HepG2 (cell line): Measurements from ENCODE around the gene PIK3R1. TPM values are rescaled to one million over a fixed set of nuclear protein-coding genes. Genes with fewer than 3 reads are reported as not detected.

Experiments
- ATAC-seq: fragments of 200-7000 bp; cut with Tn5 transposase; 3 replicates; pipeline ENCODE4 v1.9.1; 2020; ENCODE audit warnings: mild to moderate bottlenecking, moderate library complexity
- BruUV-seq: library from RNA; stranded (reverse); fragments of 400-500 nt; replicated peaks from 2 replicates; lab custom pipeline; 2021; lab: Mats Ljungman, UMichigan
- CTCF ChIA-PET: fragments of 300-600 bp; formaldehyde crosslinking; extraction: SDS; loops from one replicate; lab custom pipeline; 2021; ENCODE audit warnings: low total read pairs, inconsistent platforms, low intra/inter-chr PET ratio; lab: Yijun Ruan, JAX
- POLR2A ChIA-PET: fragments of 350-600 bp; sonication (Branson Sonifier 250); formaldehyde crosslinking; loops from one replicate; lab custom pipeline; 2020; ENCODE audit warnings: antibody characterized with exemption, inconsistent platforms; lab: Yijun Ruan, JAX
- DNase-seq: peaks from one replicate; pipeline ENCODE4 v3.0.0-alpha.2; 2015; ENCODE audit warnings: low spot score
- FAIRE-seq: peaks from 3 replicates; lab custom pipeline; 2011; peaks lifted over from hg19 to GRCh38; lab: Jason Lieb, UNC
- H2AFZ ChIP-seq: one replicate; pipeline ENCODE4 v1.6.1; 2011; ENCODE audit warnings: low read length, inconsistent platforms
- H3K27ac ChIP-seq: fragments of 300-600 bp; 3 replicates; pipeline ENCODE4 v1.8.0; 2011; ENCODE audit warnings: mixed run types, mild to moderate bottlenecking, mixed read lengths, low read length, inconsistent platforms; ENCODE audit not compliant: insufficient read depth; ENCODE audit errors: extremely low read length
- H3K27me3 ChIP-seq, 2 experiments: fragments of 200-600 bp in 1 of 2; 2 replicates in 1 of 2; 3 replicates in 1 of 2; pipeline versions ENCODE4 v1.6.0 to v1.8.0; 2011; ENCODE audit warnings: low read length in 2 of 2, mild to moderate bottlenecking in 2 of 2, moderate library complexity in 2 of 2, inconsistent platforms in 1 of 2; ENCODE audit not compliant: insufficient read depth in 2 of 2, control insufficient read depth in 1 of 2
- H3K36me3 ChIP-seq, 2 experiments: fragments of 200-600 bp in 1 of 2; replicated peaks in 1 of 2; 2 replicates in 1 of 2; 3 replicates in 1 of 2; pipeline versions ENCODE4 v1.5.1 to v1.8.0; 2011; ENCODE audit warnings: low read length in 2 of 2, inconsistent platforms in 1 of 2; ENCODE audit not compliant: insufficient read depth in 2 of 2, control insufficient read depth in 1 of 2
- H3K4me1 ChIP-seq: 2 replicates; pipeline ENCODE4 v1.5.1; 2012; ENCODE audit warnings: low read length, inconsistent platforms; ENCODE audit not compliant: insufficient read depth
- H3K4me2 ChIP-seq: 2 replicates; pipeline ENCODE4 v1.6.0; 2011; ENCODE audit warnings: low read depth, low read length, inconsistent platforms
- H3K4me3 ChIP-seq, 3 experiments: fragments of 200-600 bp in 1 of 3; sonication (generic), shearing (Covaris generic) in 1 of 3; replicated peaks in 1 of 3; 2 replicates each; pipeline ENCODE4 v1.5.1; 2011 to 2016; ENCODE audit warnings: low read length in 3 of 3, inconsistent platforms in 2 of 3, low read depth in 2 of 3, mild to moderate bottlenecking in 2 of 3, control low read depth in 1 of 3, mixed read lengths in 1 of 3; ENCODE audit not compliant: insufficient read depth in 1 of 3
- H3K79me2 ChIP-seq: one replicate; pipeline ENCODE4 v1.6.1; 2011; ENCODE audit warnings: low read length, inconsistent platforms; ENCODE audit not compliant: insufficient read depth
- H3K9ac ChIP-seq: 2 replicates; pipeline ENCODE4 v1.6.0; 2011; ENCODE audit warnings: mild to moderate bottlenecking, low read depth, low read length, inconsistent platforms; ENCODE audit not compliant: insufficient read depth
- H3K9me3 ChIP-seq: 2 replicates; pipeline ENCODE4 v1.5.1; 2012; ENCODE audit warnings: mild to moderate bottlenecking, low read length
- H4K20me1 ChIP-seq: 2 replicates; pipeline ENCODE4 v1.6.0; 2011; ENCODE audit warnings: inconsistent platforms, mild to moderate bottlenecking, low read length, moderate library complexity; ENCODE audit not compliant: insufficient read depth
- ADNP ChIP-seq: sonication (generic); formaldehyde crosslinking; IDR thresholded peaks from 2 replicates; pipeline ENCODE4 v1.4.0; 2020; ENCODE audit warnings: missing genetic modification reagents
- CREM ChIP-seq, 2 experiments: sonication (generic) in 1 of 2; formaldehyde crosslinking in 1 of 2; IDR thresholded peaks; 2 replicates each; pipeline versions ENCODE4 v1.4.0 to v1.6.1; 2016 to 2020; ENCODE audit warnings: antibody characterized with exemption in 1 of 2, mild to moderate bottlenecking in 1 of 2, missing genetic modification reagents in 1 of 2
- FOXK2 ChIP-seq: fragments of 450-650 bp; IDR thresholded peaks from 2 replicates; pipeline ENCODE4 v1.6.1; 2016
- GATAD2A ChIP-seq: IDR thresholded peaks from 2 replicates; pipeline ENCODE4 v1.6.1; 2016
- HNF4A ChIP-seq: sonication (generic); formaldehyde crosslinking; IDR thresholded peaks from 2 replicates; pipeline ENCODE4 v1.4.0; 2020; ENCODE audit warnings: missing genetic modification reagents
- KDM1A ChIP-seq: IDR thresholded peaks from 2 replicates; pipeline ENCODE4 v1.6.1; 2016; ENCODE audit warnings: missing compliant biosample characterization
- KDM6A ChIP-seq: IDR thresholded peaks from 2 replicates; pipeline ENCODE4 v1.6.1; 2016; ENCODE audit warnings: low read depth
- MIXL1 ChIP-seq: IDR thresholded peaks from 2 replicates; pipeline ENCODE4 v1.6.1; 2016
- MXD4 ChIP-seq: IDR thresholded peaks from 2 replicates; pipeline ENCODE4 v1.6.1; 2016; ENCODE audit warnings: mild to moderate bottlenecking, missing biosample characterization, missing genetic modification reagents
- NFIB ChIP-seq: sonication (generic); formaldehyde crosslinking; IDR thresholded peaks from 2 replicates; pipeline ENCODE4 v1.9.0; 2021; ENCODE audit warnings: missing genetic modification reagents, mild to moderate bottlenecking, borderline replicate concordance
- NFKBIZ ChIP-seq: IDR thresholded peaks from 2 replicates; pipeline ENCODE4 v1.6.1; 2018; ENCODE audit warnings: missing genetic modification reagents, missing compliant biosample characterization
- ONECUT2 ChIP-seq: sonication (generic); formaldehyde crosslinking; IDR thresholded peaks from 2 replicates; pipeline ENCODE4 v1.4.0; 2020; ENCODE audit warnings: missing genetic modification reagents
- SALL1 ChIP-seq: sonication (generic); formaldehyde crosslinking; IDR thresholded peaks from 2 replicates; pipeline ENCODE4 v1.8.0; 2022; ENCODE audit warnings: mild to moderate bottlenecking, missing genetic modification reagents
- TBP ChIP-seq: sonication (generic); formaldehyde crosslinking; IDR thresholded peaks from 2 replicates; pipeline ENCODE4 v1.5.0; 2020; ENCODE audit warnings: missing genetic modification reagents
- TEAD3 ChIP-seq: optimal IDR thresholded peaks from 2 replicates; pipeline ENCODE3; 2016; ENCODE audit warnings: borderline replicate concordance
- ZMYM4 ChIP-seq: sonication (generic); formaldehyde crosslinking; IDR thresholded peaks from 2 replicates; pipeline ENCODE4 v1.8.1; 2023; ENCODE audit warnings: mild to moderate bottlenecking, missing genetic modification reagents
- ZNF10 ChIP-seq: sonication (generic); formaldehyde crosslinking; IDR thresholded peaks from 2 replicates; pipeline ENCODE4 v1.4.0; 2020; ENCODE audit warnings: mild to moderate bottlenecking, low read depth, missing genetic modification reagents, borderline replicate concordance
- ZNF460 ChIP-seq: sonication (generic); formaldehyde crosslinking; IDR thresholded peaks from 2 replicates; pipeline ENCODE4 v1.5.1; 2020; ENCODE audit warnings: missing genetic modification reagents, mild to moderate bottlenecking, borderline replicate concordance
- ZNF557 ChIP-seq: sonication (generic); formaldehyde crosslinking; IDR thresholded peaks from 2 replicates; pipeline ENCODE4 v1.4.0; 2020; ENCODE audit warnings: missing genetic modification reagents
- ZNF629 ChIP-seq: sonication (generic); formaldehyde crosslinking; conservative IDR thresholded peaks from 2 replicates; pipeline ENCODE4 v1.5.0; 2020; ENCODE audit warnings: missing genetic modification reagents
- WGBS: methylation state at CpG from one replicate; pipeline ENCODE4 v1.1.6; 2017; ENCODE audit warnings: low lambda C conversion rate; 5-methylcytosine and 5-hydroxymethylcytosine counted together
- in situ Hi-C: cut with HindIII; loops from 2 replicates; pipeline ENCODE4 v1.10.0; 2017; ENCODE audit warnings: low pct_unique_long_range_greater_than_20kb; ENCODE audit not compliant: extremely low pct_ligation_motif_present
- intact Hi-C: fragments of 100-400 bp; cut with micrococcal nuclease; formaldehyde crosslinking; loops from one replicate; pipeline ENCODE4 v1.10.0; 2022; ENCODE audit not compliant: unreplicated experiment
- polyA plus RNA-seq, 8 experiments: library from polyadenylated mRNA; depleted of rRNA in 3 of 8; stranded (reverse) in 7 of 8; unstranded in 1 of 8; fragments of >200 nt; fragmentation: Illumina TruSeq in 4 of 8; extraction: Trizol in 4 of 8; gene quantifications; 2 replicates each; pipeline versions ENCODE4 v1.2.1 to v1.2.3, GENCODE V29; 2011 to 2016; ENCODE audit warnings: low read depth in 4 of 8, missing spikeins in 1 of 8, mixed read lengths in 1 of 8; ENCODE audit not compliant: insufficient read depth in 1 of 8
- total RNA-seq, 5 experiments: library from RNA; depleted of rRNA; stranded (reverse); fragments of >200 nt; fragmentation: Illumina TruSeq; extraction: Trizol; gene quantifications; 2 replicates each; pipeline ENCODE4 v1.2.3, GENCODE V29; 2016; ENCODE audit warnings: low read depth in 1 of 5
- TF ChIP-seq, protein P1 (sequence below): sonication (generic); formaldehyde crosslinking; IDR thresholded peaks from 2 replicates; pipeline ENCODE4 v1.5.1; 2020; ENCODE audit warnings: mild to moderate bottlenecking, missing genetic modification reagents
- TF ChIP-seq, protein P2 (sequence below): sonication (generic); formaldehyde crosslinking; conservative IDR thresholded peaks from 2 replicates; pipeline ENCODE4 v1.4.0; 2020; ENCODE audit warnings: mild to moderate bottlenecking, missing genetic modification reagents, moderate library complexity

Gene PIK3R1
- total and polyA plus RNA-seq, 2 of the 13 experiments (the other 11 are each of a cell fraction or from before 2014, with no cell fraction given), result 8.4 to 21.3 TPM

DNA sequence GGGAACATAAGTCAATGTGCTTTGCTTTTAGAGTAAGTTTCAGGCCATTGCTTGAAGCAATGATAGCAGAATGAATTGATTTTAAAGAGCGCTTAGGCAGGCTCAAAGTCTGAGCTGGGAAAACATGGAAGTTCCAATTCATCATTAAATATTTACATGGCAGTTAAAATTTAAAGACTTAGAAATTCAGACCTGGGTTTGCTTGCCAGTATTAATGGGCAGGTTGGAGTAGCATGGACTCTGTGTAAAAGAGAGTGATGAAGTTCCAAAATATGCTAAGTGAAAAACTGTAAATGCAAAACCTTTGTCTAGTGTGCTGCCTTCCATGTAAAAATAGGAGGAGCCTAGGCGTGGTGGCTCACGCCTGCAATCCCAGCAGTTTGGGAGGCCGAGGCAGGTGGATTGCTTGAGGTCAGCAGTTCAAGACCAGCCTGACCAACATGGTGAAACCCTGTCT is 48.3 kb upstream of the PIK3R1 start:
- H2AFZ ChIP-seq, result no peak overlapping the region
- peak; percentile 78 for ATAC-seq
- H3K36me3 ChIP-seq, result no peaks in the 10 kb centered on the region
- 6% methylated on average over 4 of the region's 4 CpGs for WGBS
- H3K27ac ChIP-seq, result no peak overlapping the region
- H3K27me3 ChIP-seq, result no peaks in the 10 kb centered on the region; a peak in 1 of 5 replicates
- peaks cover 35% of the 10 kb centered on the region for H3K4me1 ChIP-seq
- in situ Hi-C loops, result no loop called here
- CTCF ChIA-PET, result no interaction called here
- no peak for FAIRE-seq
- H3K4me2 ChIP-seq, result peak overlapping the region; percentile 38
- POLR2A ChIA-PET, result interaction anchor here (1.6 kb wide), 1 partner anchor 48 kb away, joined by 5 read pairs; the partner anchor contains the start of gene PIK3R1
- intact Hi-C loops, result no loop called here
- no peaks in the 10 kb centered on the region for H3K9me3 ChIP-seq
- no peak overlapping the region for H3K9ac ChIP-seq
- BruUV-seq, result no TSS peak
- no peaks in the 10 kb centered on the region for H4K20me1 ChIP-seq
- no peak overlapping the region; a peak in 1 of 6 replicates for H3K4me3 ChIP-seq
- DNase-seq, result peak; percentile 9
- H3K79me2 ChIP-seq, result no peaks in the 10 kb centered on the region
- 0 out of 2 replicates have a peak, but pooled peaks have one; percentile 2 for TF ChIP-seq CREM (IDR thresholded peaks at IDR 0.05)
- no peak for TF ChIP-seq CREM (CRISPR knock-in tag; IDR thresholded peaks at IDR 0.05)
- TF ChIP-seq KDM6A (CRISPR knock-in tag), result 0 out of 2 replicates have a peak, but pooled peaks have one; percentile 23
- peak; percentile 55; the same call in 1 of the 2 replicates for TF ChIP-seq KDM1A (CRISPR knock-in tag)
- TF ChIP-seq NFKBIZ, result no peak
- peak; percentile 95 for TF ChIP-seq ZNF460
- TF ChIP-seq MXD4, result no peak
- TF ChIP-seq ZNF629 (CRISPR knock-in tag), result 0 out of 2 replicates have a peak, but pooled peaks have one; percentile 15
- TF ChIP-seq FOXK2, result no peak
- no peak for TF ChIP-seq ZNF557 (CRISPR knock-in tag)
- peak; percentile 53 for TF ChIP-seq SALL1
- TF ChIP-seq, protein P1, sequence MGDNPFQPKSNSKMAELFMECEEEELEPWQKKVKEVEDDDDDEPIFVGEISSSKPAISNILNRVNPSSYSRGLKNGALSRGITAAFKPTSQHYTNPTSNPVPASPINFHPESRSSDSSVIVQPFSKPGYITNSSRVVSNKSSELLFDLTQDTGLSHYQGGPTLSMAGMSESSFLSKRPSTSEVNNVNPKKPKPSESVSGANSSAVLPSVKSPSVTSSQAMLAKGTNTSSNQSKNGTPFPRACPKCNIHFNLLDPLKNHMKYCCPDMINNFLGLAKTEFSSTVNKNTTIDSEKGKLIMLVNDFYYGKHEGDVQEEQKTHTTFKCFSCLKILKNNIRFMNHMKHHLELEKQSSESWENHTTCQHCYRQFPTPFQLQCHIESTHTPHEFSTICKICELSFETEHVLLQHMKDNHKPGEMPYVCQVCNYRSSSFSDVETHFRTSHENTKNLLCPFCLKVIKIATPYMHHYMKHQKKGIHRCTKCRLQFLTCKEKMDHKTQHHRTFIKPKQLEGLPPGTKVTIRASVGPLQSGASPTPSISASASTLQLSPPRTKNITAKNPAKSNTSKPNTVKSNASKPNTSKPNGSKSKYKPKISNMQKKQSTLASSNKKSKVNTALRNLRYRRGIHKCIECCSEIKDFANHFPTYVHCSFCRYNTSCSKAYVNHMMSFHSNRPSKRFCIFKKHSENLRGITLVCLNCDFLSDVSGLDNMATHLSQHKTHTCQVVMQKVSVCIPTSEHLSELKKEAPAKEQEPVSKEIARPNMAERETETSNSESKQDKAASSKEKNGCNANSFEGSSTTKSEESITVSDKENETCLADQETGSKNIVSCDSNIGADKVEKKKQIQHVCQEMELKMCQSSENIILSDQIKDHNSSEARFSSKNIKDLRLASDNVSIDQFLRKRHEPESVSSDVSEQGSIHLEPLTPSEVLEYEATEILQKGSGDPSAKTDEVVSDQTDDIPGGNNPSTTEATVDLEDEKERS, result peak; percentile 40; the same call in 1 of the 2 replicates
- 0 out of 2 replicates have a peak, but pooled peaks have one; percentile 21 for TF ChIP-seq GATAD2A
- 0 out of 2 replicates have a peak, but pooled peaks have one; percentile 37 for TF ChIP-seq MIXL1
- no peak for TF ChIP-seq ZNF10
- peak; percentile 51; the same call in 1 of the 2 replicates for TF ChIP-seq ONECUT2
- TF ChIP-seq, protein P2, sequence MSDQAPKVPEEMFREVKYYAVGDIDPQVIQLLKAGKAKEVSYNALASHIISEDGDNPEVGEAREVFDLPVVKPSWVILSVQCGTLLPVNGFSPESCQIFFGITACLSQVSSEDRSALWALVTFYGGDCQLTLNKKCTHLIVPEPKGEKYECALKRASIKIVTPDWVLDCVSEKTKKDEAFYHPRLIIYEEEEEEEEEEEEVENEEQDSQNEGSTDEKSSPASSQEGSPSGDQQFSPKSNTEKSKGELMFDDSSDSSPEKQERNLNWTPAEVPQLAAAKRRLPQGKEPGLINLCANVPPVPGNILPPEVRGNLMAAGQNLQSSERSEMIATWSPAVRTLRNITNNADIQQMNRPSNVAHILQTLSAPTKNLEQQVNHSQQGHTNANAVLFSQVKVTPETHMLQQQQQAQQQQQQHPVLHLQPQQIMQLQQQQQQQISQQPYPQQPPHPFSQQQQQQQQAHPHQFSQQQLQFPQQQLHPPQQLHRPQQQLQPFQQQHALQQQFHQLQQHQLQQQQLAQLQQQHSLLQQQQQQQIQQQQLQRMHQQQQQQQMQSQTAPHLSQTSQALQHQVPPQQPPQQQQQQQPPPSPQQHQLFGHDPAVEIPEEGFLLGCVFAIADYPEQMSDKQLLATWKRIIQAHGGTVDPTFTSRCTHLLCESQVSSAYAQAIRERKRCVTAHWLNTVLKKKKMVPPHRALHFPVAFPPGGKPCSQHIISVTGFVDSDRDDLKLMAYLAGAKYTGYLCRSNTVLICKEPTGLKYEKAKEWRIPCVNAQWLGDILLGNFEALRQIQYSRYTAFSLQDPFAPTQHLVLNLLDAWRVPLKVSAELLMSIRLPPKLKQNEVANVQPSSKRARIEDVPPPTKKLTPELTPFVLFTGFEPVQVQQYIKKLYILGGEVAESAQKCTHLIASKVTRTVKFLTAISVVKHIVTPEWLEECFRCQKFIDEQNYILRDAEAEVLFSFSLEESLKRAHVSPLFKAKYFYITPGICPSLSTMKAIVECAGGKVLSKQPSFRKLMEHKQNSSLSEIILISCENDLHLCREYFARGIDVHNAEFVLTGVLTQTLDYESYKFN (CRISPR knock-in tag), result peak; percentile 88
- TF ChIP-seq TBP, result no peak
- peak; percentile 77 for TF ChIP-seq HNF4A (CRISPR knock-in tag)
- peak; percentile 61 for TF ChIP-seq ZMYM4 (CRISPR knock-in tag)
- no peak for TF ChIP-seq NFIB (CRISPR knock-in tag)
- peak; percentile 10 for TF ChIP-seq TEAD3 (CRISPR knock-in tag)
- peak; percentile 85 for TF ChIP-seq ADNP (CRISPR knock-in tag)
